Measurements from ENCODE around the gene PRC1.
"Not testable (repeated sequence)": the region's sequence is repeated elsewhere in the genome, so short reads cannot be mapped to it uniquely, and the experiment has no call there.

PRC1 gene

GRCh38 chr15:90931828-90932659, 62.3 kb downstream of the PRC1 start, which contains the start of gene HDDC3:
Gene HDDC3, minus strand, starts transcription at chr15:90932549. Its CDS starts 9 bp downstream, at chr15:90932540.
- Histone ChIP-seq H3K36me3 (no peaks in the 10 kb centered on the region), H3K9me3 (no peaks in the 10 kb centered on the region), H3K27ac (peak within 1 kb of the TSS; percentile 91), H3K4me1 (ENCODE audit: control insufficient read depth in 1 of 2, insufficient read depth in 1 of 2, low read depth in 1 of 2, low read length in 1 of 2) (peaks cover 82 to 91% of the 10 kb centered on the region in 2 experiments), H3K4me3 (ENCODE audit: low read depth in 1 of 2, low read length in 1 of 2) (peak within 1 kb of the TSS; percentile 85 to 89), H3K27me3 (no peaks in the 10 kb centered on the region)
- TF ChIP-seq CTCF (IDR thresholded peaks at IDR 0.05), result peak; percentile 92

- peak overlapping the region; percentile 91 for H3K27ac ChIP-seq
- H3K4me1 ChIP-seq (ENCODE audit: control insufficient read depth in 1 of 2, insufficient read depth in 1 of 2, low read depth in 1 of 2, low read length in 1 of 2), result peaks cover 80 to 86% of the 10 kb centered on the region in 2 experiments
- no peaks in the 10 kb centered on the region for H3K36me3 ChIP-seq
- H3K4me3 ChIP-seq (ENCODE audit: low read depth in 1 of 2, low read length in 1 of 2), result peak overlapping the region; percentile 85 to 89
- no peak for TF ChIP-seq CTCF (IDR thresholded peaks at IDR 0.05)
- no peaks in the 10 kb centered on the region for H3K27me3 ChIP-seq
- no peaks in the 10 kb centered on the region for H3K9me3 ChIP-seq
Measured at GRCh38 chr15:90931575-90931827, 62.8 kb downstream of the PRC1 start.

GRCh38 chr15:90930861-90931574, 63.3 kb downstream of the PRC1 start:
- no peaks in the 10 kb centered on the region for H3K9me3 ChIP-seq
- H3K27me3 ChIP-seq, result no peaks in the 10 kb centered on the region
- no peaks in the 10 kb centered on the region for H3K36me3 ChIP-seq
- H3K4me3 ChIP-seq (ENCODE audit: low read depth in 1 of 2, low read length in 1 of 2), result peak overlapping the region; percentile 85 to 89
- peak overlapping the region; percentile 91 for H3K27ac ChIP-seq
- TF ChIP-seq CTCF (IDR thresholded peaks at IDR 0.05), result no peak
- peaks cover 75 to 81% of the 10 kb centered on the region in 2 experiments for H3K4me1 ChIP-seq (ENCODE audit: control insufficient read depth in 1 of 2, insufficient read depth in 1 of 2, low read depth in 1 of 2, low read length in 1 of 2)

GRCh38 chr15:90929246-90930019, 64.9 kb downstream of the PRC1 start:
- Histone ChIP-seq H3K4me3 (ENCODE audit: low read depth in 1 of 2, low read length in 1 of 2) (peak overlapping the region; percentile 72 to 89), H3K27ac (peak overlapping the region; percentile 91), H3K9me3 (no peaks in the 10 kb centered on the region), H3K27me3 (no peaks in the 10 kb centered on the region), H3K36me3 (peaks cover 5% of the 10 kb centered on the region), H3K4me1 (ENCODE audit: control insufficient read depth in 1 of 2, insufficient read depth in 1 of 2, low read depth in 1 of 2, low read length in 1 of 2) (peaks cover 63 to 68% of the 10 kb centered on the region in 2 experiments)
- TF ChIP-seq CTCF (IDR thresholded peaks at IDR 0.05), result no peak

- not testable (repeated sequence) for H3K9me3 ChIP-seq, H3K27me3 ChIP-seq
- Histone ChIP-seq H3K4me3 (ENCODE audit: low read depth in 1 of 2, low read length in 1 of 2) (peak overlapping the region in 1 of 2 experiments; percentile 72), H3K36me3 (peaks cover 15% of the 10 kb centered on the region), H3K4me1 (ENCODE audit: control insufficient read depth in 1 of 2, insufficient read depth in 1 of 2, low read depth in 1 of 2, low read length in 1 of 2) (peaks cover 54 to 55% of the 10 kb centered on the region in 2 experiments), H3K27ac (peak overlapping the region; percentile 91)
Measured at GRCh38 chr15:90928106-90928505, 66.2 kb downstream of the PRC1 start.

- H3K4me3 ChIP-seq (ENCODE audit: low read depth in 1 of 2, low read length in 1 of 2); H3K27ac ChIP-seq; H3K9me3 ChIP-seq; H3K27me3 ChIP-seq: not testable (repeated sequence)
- Histone ChIP-seq H3K36me3 (peaks cover 23% of the 10 kb centered on the region), H3K4me1 (ENCODE audit: control insufficient read depth in 1 of 2, insufficient read depth in 1 of 2, low read depth in 1 of 2, low read length in 1 of 2) (peaks cover 41 to 42% of the 10 kb centered on the region in 2 experiments)
Measured at GRCh38 chr15:90926766-90927165, 67.6 kb downstream of the PRC1 start.

All from neutrophil (primary cell).